GM13977 (cell line): Measurements from ENCODE around the gene TPT1.

Experiments used
- DNase-seq: peaks from one replicate; pipeline ENCODE4 v3.0.0; 2012; ENCODE audit warnings: low spot score
- in situ Hi-C: fragments of 300-500 bp; cut with MboI; formaldehyde crosslinking; loops from one replicate; pipeline ENCODE4 v1.12.0; 2022; ENCODE audit warnings: low sequenced_read_pairs, low pct_unique_long_range_greater_than_20kb, mixed read lengths, inconsistent platforms; ENCODE audit not compliant: unreplicated experiment
- TF ChIP-seq, protein P1 (sequence below): IDR thresholded peaks from 2 replicates; pipeline ENCODE4 v1.5.1; 2012; ENCODE audit warnings: mild to moderate bottlenecking, control low read depth; ENCODE audit not compliant: insufficient read depth; ENCODE audit errors: extremely low read depth, missing control alignments

Gene TPT1

DNA sequence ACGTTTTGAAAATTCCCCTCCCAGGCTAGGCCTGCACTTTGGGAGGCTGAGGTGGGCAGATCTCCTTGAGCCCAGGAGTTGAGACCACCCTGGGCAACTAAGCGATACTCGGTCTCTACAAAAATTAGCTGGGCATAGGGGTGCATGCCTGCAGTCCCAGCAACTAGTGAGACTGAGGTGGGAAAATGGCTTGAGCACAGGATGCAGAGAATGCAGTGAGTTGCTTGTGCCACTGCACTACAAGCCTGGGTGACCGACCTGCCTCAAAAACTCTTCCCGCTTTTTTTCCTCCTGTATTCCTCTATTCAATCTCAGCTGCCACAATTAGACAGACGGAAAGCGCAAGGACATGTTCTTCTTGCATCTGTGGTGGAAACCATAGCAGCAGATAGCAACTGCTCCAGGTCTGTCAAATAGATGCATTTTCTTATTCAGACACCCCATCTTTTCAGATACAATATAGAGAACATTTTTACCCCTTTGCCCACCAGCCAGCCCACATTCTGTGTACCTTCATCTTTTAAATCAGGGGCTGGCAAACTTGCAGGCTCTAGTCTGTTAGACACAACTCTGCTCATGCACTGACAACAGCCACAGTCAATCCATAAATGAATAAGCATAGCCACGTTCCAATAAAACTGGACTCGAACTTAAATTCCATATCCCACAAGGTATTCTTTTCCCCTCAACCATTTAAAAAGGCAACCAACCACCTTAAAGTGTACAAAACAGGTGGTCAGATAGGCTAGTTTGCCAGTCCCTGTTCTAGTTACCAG lies 4.8 kb downstream of the TPT1 start:
- no peak for DNase-seq
- in situ Hi-C loops: no loop called here
- TF ChIP-seq, protein P1, sequence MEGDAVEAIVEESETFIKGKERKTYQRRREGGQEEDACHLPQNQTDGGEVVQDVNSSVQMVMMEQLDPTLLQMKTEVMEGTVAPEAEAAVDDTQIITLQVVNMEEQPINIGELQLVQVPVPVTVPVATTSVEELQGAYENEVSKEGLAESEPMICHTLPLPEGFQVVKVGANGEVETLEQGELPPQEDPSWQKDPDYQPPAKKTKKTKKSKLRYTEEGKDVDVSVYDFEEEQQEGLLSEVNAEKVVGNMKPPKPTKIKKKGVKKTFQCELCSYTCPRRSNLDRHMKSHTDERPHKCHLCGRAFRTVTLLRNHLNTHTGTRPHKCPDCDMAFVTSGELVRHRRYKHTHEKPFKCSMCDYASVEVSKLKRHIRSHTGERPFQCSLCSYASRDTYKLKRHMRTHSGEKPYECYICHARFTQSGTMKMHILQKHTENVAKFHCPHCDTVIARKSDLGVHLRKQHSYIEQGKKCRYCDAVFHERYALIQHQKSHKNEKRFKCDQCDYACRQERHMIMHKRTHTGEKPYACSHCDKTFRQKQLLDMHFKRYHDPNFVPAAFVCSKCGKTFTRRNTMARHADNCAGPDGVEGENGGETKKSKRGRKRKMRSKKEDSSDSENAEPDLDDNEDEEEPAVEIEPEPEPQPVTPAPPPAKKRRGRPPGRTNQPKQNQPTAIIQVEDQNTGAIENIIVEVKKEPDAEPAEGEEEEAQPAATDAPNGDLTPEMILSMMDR: no peak

DNA sequence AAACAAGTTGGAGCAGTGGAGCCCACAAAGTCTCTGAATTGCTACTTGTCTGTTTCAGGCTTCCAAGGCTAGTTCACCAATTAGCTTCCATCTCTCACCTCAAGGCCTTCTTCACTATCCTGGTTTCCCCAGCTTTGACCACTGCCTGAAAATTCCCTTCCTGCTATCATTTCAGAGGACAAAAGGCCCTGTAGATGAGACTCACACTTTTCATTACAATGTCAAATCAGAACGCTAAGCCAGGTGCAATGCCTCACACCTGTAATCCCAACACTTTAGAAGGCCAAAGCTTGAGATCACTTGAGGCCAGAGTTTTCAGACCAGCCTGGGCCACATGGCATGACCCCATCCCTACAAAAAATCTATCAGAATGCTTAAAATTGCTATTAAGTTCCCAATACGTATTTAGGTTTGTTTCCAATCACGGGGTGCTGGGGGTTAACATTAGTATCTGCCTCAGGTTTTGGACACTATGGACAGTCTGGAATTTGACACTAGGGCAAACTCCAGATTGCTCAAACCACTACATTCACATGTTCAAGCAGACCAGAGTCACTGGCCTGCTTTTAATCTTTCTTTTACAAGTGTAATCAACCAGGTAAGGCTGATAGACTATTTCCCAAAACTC lies 5.5 kb downstream of the TPT1 start:
- in situ Hi-C loops: no loop called here
- DNase-seq: no peak
- TF ChIP-seq, protein P1: no peak

DNA sequence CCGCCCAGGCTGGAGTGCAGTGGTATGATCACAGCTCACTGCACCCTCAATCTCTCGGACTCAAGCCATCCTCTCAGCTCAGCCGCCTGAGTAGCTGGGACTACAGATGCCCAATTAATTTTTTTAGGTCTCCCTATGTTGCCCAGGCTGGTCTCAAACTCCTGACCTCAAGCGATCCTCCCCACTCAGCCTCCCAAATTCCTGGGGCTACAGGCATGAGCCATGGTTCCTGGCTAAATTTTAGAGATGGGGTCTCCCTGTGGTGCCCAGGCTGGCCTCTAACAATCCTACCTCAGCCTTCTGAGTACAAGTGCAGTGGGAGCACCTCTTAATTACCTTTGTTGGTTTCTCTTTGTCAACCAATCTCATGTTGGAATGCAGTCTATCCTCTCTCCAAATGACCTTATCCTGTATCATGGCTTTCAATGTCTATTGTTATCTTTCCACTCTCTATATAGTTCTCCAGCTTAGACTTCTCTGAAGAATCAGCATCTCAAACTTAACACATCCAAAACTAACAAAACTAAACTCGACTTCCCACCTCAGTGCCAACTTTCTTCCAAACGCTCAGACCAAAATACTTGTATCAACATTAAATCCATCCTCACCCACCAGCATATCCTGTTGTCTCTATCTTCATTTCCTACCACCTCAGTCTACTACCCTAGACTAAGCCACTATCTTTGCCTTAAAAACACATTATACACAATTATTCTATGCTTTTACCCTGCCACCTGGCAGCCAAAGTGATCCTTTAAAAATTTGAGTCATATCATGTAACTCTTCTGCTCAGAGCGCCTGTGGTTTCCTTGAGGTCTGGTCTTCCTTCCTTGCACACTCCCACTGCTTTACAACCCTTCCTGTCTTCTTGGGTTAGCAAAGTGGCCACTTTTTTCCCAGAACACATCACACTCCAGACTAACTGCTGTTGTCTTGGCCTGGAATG lies 6.7 kb downstream of the TPT1 start:
- in situ Hi-C loops: no loop called here
- TF ChIP-seq, protein P1: no peak
- no peak for DNase-seq

DNA sequence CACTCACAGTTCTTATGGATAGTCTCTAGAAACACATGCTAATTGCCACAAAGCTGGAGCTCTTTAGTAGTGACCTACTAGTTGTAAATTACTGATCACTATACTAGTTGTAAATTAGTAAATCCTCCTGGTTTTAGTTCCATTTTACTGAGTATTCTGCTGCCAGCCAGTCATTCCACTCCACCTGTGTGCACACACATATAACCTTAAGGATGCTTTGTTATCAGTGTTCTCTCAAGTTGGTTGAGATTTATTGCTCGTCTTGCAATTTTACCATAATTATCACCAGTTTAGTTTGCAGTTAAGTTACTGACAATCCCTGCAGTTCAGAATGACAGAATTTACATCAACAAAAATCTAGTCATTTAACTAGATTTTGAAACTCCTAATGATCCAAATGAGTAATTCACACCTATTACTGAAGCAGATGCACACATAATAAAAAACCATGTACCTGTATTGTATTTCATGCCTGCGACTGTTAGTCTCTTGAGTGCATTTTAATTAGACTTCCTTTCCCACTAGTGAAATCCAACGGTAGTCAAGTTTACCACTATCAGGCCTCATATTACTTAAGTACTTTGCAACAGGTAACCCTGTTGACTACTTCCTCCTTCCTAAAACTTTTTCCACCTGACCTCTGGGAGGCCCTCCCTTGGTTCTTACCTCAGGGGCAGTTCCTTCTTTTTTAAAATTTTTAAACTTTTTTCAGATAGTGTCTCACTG lies 7.6 kb downstream of the TPT1 start:
- in situ Hi-C loops: no loop called here
- TF ChIP-seq, protein P1: no peak
- no peak for DNase-seq

DNA sequence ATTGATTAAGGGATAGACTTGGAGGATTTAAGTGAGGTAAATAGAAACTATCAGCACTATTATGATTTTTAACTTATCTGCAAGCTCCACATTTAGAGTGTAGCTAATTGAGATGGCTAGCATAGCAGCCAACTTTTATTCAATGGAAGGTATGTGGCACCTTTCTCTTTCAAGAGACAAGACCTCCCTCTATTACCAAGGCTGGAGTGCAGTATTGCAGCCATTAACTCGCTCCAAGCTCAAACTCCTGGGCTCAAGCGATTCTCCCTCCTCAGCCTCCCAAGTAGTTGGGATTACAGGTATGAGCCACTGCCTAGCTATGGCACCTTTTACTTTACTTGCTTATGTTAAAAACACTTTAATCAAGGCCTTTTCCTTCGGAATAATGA lies 8.2 kb downstream of the TPT1 start:
- DNase-seq: no peak
- in situ Hi-C loops: no loop called here
- TF ChIP-seq, protein P1: no peak

DNA sequence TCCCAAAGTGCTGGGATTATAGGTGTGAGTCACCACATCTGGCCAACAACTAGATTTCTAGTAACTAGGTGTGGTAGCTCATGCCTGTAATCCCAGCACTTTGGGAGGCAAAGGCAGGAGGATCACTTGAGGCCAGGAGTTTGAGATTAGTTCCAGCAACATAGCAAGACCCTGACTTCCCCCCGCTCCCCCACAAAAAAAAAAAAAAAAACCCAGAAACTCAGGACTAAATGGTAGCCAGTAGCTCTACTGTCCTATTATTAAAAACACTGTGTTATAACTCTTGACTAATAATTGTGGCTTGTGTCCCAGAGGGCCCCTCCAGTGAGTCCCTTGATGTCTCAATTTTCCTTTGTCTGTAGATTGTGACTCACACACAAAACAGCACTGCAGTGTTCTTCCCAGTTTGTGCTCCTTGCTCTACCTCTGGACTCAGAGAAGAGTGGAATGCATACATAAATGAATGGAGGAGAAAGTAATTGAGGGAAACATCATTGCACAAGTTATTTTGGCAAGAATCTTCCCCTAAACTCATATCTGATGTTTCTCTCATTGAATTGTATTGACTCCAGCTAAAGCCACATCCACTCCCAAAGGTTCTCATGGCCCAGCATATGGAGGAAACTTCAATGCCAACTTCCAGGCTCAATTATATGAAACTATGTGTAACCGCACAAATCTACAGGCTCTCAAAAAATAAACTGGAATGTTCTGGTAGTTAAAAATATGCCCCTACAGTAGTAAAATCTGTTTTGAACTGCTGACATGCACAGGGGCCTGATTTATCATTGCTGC lies 8.8 kb downstream of the TPT1 start:
- DNase-seq: no peak
- TF ChIP-seq, protein P1: no peak
- in situ Hi-C loops: no loop called here
